K562 (cell line): ENCODE measurements around the gene CCR6. TPM values are rescaled to one million over a fixed set of nuclear protein-coding genes. Genes with fewer than 3 reads are reported as not detected.

Source experiments
- ATF4 ChIP-seq: fragments of 450-650 bp; formaldehyde crosslinking; IDR thresholded peaks from 2 replicates; pipeline ENCODE4 v1.4.0; 2022; ENCODE audit warnings: mild to moderate bottlenecking, moderate library complexity
- CTBP1 ChIP-seq: fragments of 450-650 bp; IDR thresholded peaks from 2 replicates; pipeline ENCODE4 v1.6.1; 2016; ENCODE audit warnings: borderline replicate concordance
- MAFK ChIP-seq: IDR thresholded peaks from 2 replicates; pipeline ENCODE4 v1.6.1; 2011; ENCODE audit warnings: low read length, improper control_type of control experiment
- PRDM10 ChIP-seq: fragments of 450-650 bp; IDR thresholded peaks from 2 replicates; pipeline ENCODE4 v1.6.1; 2018; ENCODE audit not compliant: partially characterized antibody
- REST ChIP-seq, 2 experiments: fragments of 450-650 bp; formaldehyde crosslinking in 1 of 2; IDR thresholded peaks; 2 replicates each; pipeline versions ENCODE4 v1.4.0 to v1.6.1; 2014 to 2020; ENCODE audit warnings: mild to moderate bottlenecking in 2 of 2, borderline replicate concordance in 1 of 2, low read depth in 1 of 2
- ZBTB7A ChIP-seq: IDR thresholded peaks from 2 replicates; pipeline ENCODE4 v1.6.1; 2011; ENCODE audit warnings: low read depth, mild to moderate bottlenecking, low read length, moderate library complexity, borderline replicate concordance; ENCODE audit not compliant: control insufficient read depth
- polyA plus RNA-seq, 8 experiments: library from polyadenylated mRNA; depleted of rRNA in 4 of 8; stranded (reverse) in 5 of 8; unstranded in 3 of 8; fragments of >200 nt; fragmentation: Nextera tagmentation in 2 of 8; fragmentation: Illumina TruSeq in 1 of 8; extraction: Ambion mirVana in 2 of 8; extraction: Trizol in 1 of 8; gene quantifications; 2 replicates each; pipeline versions ENCODE4 v1.2.1 to v1.2.3, GENCODE V29; 2011 to 2014; ENCODE audit warnings: inconsistent platforms in 1 of 8, missing spikeins in 1 of 8
- total RNA-seq, 7 experiments: library from RNA; depleted of rRNA in 6 of 7; stranded (reverse); fragments of >200 nt in 6 of 7; fragmentation: Illumina TruSeq in 2 of 7; extraction: Trizol in 2 of 7; gene quantifications; 2 replicates each; pipeline versions ENCODE4 v1.2.1 to v1.2.3, GENCODE V29; 2011 to 2021; ENCODE audit warnings: low replicate concordance in 1 of 7
- TF ChIP-seq, protein P1 (sequence below): fragments of 450-650 bp; IDR thresholded peaks from 2 replicates; pipeline ENCODE4 v1.6.1; 2016
- TF ChIP-seq, protein P2 (sequence below): conservative IDR thresholded peaks from 2 replicates; pipeline ENCODE4 v1.6.1; 2011; ENCODE audit warnings: low read depth, mild to moderate bottlenecking, low read length; ENCODE audit not compliant: control insufficient read depth

The CCR6 gene
- total and polyA plus RNA-seq, 9 of the 15 experiments (the other 6 are each of a cell fraction or from before 2014, with no cell fraction given): not detected

GRCh38 chr6:167141667-167142432, 19.0 kb downstream of the CCR6 start (continued):
- TF ChIP-seq REST (IDR thresholded peaks at IDR 0.05; ENCODE audit: borderline replicate concordance): peak; percentile 87
- TF ChIP-seq REST (CRISPR knock-in tag; IDR thresholded peaks at IDR 0.05; ENCODE audit: low read depth): no peak
- no peak for TF ChIP-seq ATF4
- TF ChIP-seq MAFK: 0 out of 2 replicates have a peak, but pooled peaks have one; percentile 14
- TF ChIP-seq, protein P1, sequence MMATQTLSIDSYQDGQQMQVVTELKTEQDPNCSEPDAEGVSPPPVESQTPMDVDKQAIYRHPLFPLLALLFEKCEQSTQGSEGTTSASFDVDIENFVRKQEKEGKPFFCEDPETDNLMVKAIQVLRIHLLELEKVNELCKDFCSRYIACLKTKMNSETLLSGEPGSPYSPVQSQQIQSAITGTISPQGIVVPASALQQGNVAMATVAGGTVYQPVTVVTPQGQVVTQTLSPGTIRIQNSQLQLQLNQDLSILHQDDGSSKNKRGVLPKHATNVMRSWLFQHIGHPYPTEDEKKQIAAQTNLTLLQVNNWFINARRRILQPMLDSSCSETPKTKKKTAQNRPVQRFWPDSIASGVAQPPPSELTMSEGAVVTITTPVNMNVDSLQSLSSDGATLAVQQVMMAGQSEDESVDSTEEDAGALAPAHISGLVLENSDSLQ: no peak
- no peak for TF ChIP-seq ZBTB7A
- TF ChIP-seq, protein P2, sequence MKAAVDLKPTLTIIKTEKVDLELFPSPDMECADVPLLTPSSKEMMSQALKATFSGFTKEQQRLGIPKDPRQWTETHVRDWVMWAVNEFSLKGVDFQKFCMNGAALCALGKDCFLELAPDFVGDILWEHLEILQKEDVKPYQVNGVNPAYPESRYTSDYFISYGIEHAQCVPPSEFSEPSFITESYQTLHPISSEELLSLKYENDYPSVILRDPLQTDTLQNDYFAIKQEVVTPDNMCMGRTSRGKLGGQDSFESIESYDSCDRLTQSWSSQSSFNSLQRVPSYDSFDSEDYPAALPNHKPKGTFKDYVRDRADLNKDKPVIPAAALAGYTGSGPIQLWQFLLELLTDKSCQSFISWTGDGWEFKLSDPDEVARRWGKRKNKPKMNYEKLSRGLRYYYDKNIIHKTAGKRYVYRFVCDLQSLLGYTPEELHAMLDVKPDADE: no peak
- TF ChIP-seq PRDM10: no peak
- TF ChIP-seq CTBP1: 0 out of 2 replicates have a peak, but pooled peaks have one; percentile 17
